ENCODE results near the gene PCGF2. TPM values are rescaled to one million over a fixed set of nuclear protein-coding genes. Genes with fewer than 3 reads are reported as not detected.

Gene PCGF2
- total and polyA plus RNA-seq, 2 donors, result 1.4 to 12.6 TPM

DNA sequence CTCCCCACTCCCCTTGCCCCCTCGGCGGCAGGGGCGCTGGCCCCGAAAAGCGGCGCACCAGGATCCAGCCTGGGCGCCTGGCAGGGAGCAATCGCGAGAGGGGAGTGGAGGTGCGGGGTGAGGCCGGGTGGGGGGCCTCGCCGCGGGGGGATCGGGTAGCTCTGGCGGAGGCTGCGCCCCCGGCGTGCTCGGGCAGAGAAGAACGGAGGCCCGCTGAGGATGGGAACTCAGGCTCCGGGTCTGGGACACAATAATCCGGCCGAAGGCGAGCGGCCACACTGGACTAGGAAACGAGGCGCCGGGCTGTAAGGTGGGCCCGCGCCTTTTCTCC, 721 bp upstream of the PCGF2 start:
- H3K9me3 ChIP-seq (ENCODE audit: control insufficient read depth in 2 of 2, insufficient read depth in 1 of 2, low read length in 1 of 2), result peaks cover 0 to 13% of the 10 kb centered on the region in 2 donors
- 1% methylated on average over 32 of the region's 32 CpGs for WGBS
- peaks cover 46 to 67% of the 10 kb centered on the region in 2 donors for H3K27me3 ChIP-seq (ENCODE audit: control insufficient read depth in 2 of 2, insufficient read depth in 1 of 2, low read length in 1 of 2)
- H3K4me1 ChIP-seq (ENCODE audit: control insufficient read depth in 2 of 2, insufficient read depth in 2 of 2, low read length in 2 of 2), result peaks cover 30 to 82% of the 10 kb centered on the region in 2 donors
- H3K27ac ChIP-seq (ENCODE audit: low read depth in 1 of 2, low read length in 1 of 2), result peak overlapping the region in 1 of 2 donors; percentile 8
- H3K4me3 ChIP-seq (ENCODE audit: low read length in 2 of 2), result peak overlapping the region; percentile 18 to 28
- H3K36me3 ChIP-seq (ENCODE audit: control insufficient read depth in 2 of 2, insufficient read depth in 2 of 2, low read length in 1 of 2), result peaks cover 0 to 3% of the 10 kb centered on the region in 2 donors
- no peak for DNase-seq (ENCODE audit: low read depth in 6 of 9, low spot score in 9 of 9)

DNA sequence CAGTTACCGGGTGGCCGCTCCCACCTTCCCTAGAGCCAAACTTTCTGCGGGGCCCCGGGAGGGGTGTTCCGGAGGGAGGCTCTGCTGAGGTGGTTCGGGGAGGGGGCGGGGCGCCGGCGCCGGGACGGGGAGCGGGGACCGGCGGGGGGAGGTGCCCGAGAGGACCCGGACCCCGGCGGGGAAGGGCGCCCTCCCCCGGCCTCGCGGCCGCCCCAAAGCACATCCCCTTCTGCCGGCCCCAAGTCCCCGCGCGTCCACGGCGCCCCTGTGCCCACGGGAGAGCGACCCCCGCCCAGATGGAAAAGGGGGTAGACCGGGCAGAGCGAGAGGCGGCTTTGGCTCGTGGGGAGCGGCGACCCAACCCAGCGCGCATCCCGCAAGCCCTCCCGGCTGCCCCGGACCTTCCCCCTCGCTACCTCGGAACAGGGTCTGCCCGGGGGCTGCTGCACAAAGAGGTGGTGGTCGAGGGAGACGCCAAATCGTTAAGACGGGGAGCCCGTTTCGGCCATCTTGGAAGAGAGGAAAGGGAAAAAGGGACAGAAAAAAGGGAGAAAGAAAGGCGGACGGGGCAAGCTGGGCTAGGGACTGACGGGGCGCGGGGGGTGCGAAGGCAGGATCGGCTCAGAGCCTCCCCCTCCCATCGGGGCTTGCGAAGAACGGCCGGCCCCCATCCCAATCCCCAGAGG, 530 bp downstream of the PCGF2 start:
- peak overlapping the region; percentile 38 to 50 for H3K4me3 ChIP-seq (ENCODE audit: low read length in 2 of 2)
- peak in 1 of 9 donors; percentile 21 for DNase-seq (ENCODE audit: low read depth in 6 of 9, low spot score in 9 of 9)
- peaks cover 0 to 13% of the 10 kb centered on the region in 2 donors for H3K9me3 ChIP-seq (ENCODE audit: control insufficient read depth in 2 of 2, insufficient read depth in 1 of 2, low read length in 1 of 2)
- 1% methylated on average over 64 of the region's 64 CpGs for WGBS
- peaks cover 46 to 67% of the 10 kb centered on the region in 2 donors for H3K27me3 ChIP-seq (ENCODE audit: control insufficient read depth in 2 of 2, insufficient read depth in 1 of 2, low read length in 1 of 2)
- peaks cover 28 to 85% of the 10 kb centered on the region in 2 donors for H3K4me1 ChIP-seq (ENCODE audit: control insufficient read depth in 2 of 2, insufficient read depth in 2 of 2, low read length in 2 of 2)
- no peaks in the 10 kb centered on the region for H3K36me3 ChIP-seq (ENCODE audit: control insufficient read depth in 2 of 2, insufficient read depth in 2 of 2, low read length in 1 of 2)
- H3K27ac ChIP-seq (ENCODE audit: low read depth in 1 of 2, low read length in 1 of 2), result no peak overlapping the region

DNA sequence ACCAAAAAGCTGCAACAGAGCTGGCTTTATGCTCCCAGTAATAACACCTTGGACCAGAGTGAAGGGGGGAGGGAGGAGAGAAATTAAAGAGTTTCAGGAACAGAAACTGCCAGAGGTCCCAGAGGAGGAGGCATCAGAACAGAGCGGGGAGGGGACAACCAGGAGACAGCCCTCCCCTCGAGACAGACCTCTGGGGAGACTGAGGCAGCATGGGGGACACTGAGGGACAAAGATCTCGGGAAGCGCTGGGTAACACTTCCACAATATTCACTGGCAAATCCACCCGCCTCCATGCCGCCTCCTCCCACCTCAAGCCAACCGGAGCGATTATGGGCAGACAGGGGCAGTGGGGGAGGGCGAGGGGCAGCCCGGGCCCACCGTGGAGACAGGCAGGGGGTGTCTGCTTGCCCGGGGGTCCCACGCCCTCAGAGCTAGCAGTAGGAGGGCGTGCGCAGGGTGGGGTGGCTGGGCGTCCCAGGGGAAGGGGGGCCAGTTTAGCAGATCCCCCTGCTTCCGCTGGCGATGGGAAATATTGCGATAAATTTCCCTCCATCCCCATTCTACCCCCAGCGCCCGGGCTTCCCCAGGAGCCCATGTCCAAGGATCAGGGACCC, 1.2 kb downstream of the PCGF2 start:
- Histone ChIP-seq H3K4me1 (ENCODE audit: control insufficient read depth in 2 of 2, insufficient read depth in 2 of 2, low read length in 2 of 2) (peaks cover 28 to 88% of the 10 kb centered on the region in 2 donors), H3K4me3 (ENCODE audit: low read length in 2 of 2) (peak overlapping the region; percentile 38 to 50), H3K27ac (ENCODE audit: low read depth in 1 of 2, low read length in 1 of 2) (no peak overlapping the region), H3K36me3 (ENCODE audit: control insufficient read depth in 2 of 2, insufficient read depth in 2 of 2, low read length in 1 of 2) (no peaks in the 10 kb centered on the region), H3K9me3 (ENCODE audit: control insufficient read depth in 2 of 2, insufficient read depth in 1 of 2, low read length in 1 of 2) (peaks cover 0 to 13% of the 10 kb centered on the region in 2 donors), H3K27me3 (ENCODE audit: control insufficient read depth in 2 of 2, insufficient read depth in 1 of 2, low read length in 1 of 2) (peaks cover 46 to 64% of the 10 kb centered on the region in 2 donors)
- 22% methylated on average over 21 of the region's 21 CpGs for WGBS
- no peak for DNase-seq (ENCODE audit: low read depth in 6 of 9, low spot score in 9 of 9)

DNA sequence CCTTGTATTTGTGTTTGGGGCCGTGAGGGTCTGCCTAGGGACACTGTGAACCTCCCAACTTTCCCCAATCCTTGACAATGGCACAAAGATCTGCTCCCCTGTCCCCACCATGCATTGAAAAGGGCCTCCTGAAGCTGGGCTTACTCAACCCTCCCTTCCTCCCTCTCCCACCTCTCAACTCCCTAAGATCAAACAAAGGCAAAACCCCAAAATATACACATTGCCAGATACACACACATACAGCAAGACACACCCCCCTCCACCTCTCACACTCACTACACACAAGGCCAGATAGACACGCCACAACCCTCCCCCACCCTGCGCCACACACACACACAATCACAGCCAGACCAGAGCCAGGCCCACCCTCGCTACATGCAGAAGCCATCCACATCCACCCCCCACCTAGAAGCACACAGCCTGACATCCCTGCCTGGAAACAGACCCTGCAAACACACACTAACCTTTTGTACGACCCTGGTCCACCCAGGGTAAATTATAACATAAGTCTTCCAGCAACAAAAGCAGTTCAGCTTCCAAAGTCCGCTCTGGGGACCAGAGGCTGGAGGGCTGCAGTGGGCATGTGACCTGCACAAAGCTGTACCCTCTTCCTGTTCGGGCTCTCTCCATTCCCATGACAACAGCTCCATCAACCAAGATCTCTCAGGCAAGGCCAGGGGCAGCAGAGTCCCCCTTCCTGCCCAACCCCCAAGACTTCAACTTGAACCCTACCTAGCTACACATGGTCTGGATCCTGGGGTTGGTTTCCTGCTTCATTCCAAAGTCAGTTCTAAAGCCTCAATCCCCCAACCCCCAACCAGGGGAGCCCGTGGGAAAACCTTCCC, 1.9 kb downstream of the PCGF2 start:
- Histone ChIP-seq H3K27me3 (ENCODE audit: control insufficient read depth in 2 of 2, insufficient read depth in 1 of 2, low read length in 1 of 2) (peaks cover 43 to 57% of the 10 kb centered on the region in 2 donors), H3K4me3 (ENCODE audit: low read length in 2 of 2) (no peak overlapping the region), H3K4me1 (ENCODE audit: control insufficient read depth in 2 of 2, insufficient read depth in 2 of 2, low read length in 2 of 2) (peaks cover 21 to 87% of the 10 kb centered on the region in 2 donors), H3K9me3 (ENCODE audit: control insufficient read depth in 2 of 2, insufficient read depth in 1 of 2, low read length in 1 of 2) (peaks cover 0 to 13% of the 10 kb centered on the region in 2 donors), H3K27ac (ENCODE audit: low read depth in 1 of 2, low read length in 1 of 2) (no peak overlapping the region), H3K36me3 (ENCODE audit: control insufficient read depth in 2 of 2, insufficient read depth in 2 of 2, low read length in 1 of 2) (no peaks in the 10 kb centered on the region)
- peak in 1 of 9 donors; percentile 33 for DNase-seq (ENCODE audit: low read depth in 6 of 9, low spot score in 9 of 9)
- WGBS, result 78% methylated on average over 8 of the region's 8 CpGs

DNA sequence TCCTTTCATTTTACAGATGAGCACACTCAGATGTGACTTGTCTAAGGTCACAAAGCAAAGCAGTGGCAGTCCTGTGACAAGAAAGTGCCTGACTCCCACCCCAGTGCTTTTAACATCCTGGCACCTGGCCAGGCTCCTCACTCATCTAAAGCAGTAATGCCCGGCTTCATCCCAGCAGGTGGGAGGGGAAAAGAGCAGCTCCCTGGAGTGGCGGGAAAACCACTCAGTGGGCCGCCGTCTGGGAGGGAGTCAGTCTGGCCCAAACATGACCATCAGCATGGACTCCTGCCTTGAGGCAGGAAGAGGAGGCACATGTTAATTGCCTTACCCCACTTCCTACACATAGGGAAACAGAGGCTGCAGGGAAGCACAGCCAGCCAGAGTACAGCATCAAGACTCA, 2.6 kb downstream of the PCGF2 start:
- Histone ChIP-seq H3K4me1 (ENCODE audit: control insufficient read depth in 2 of 2, insufficient read depth in 2 of 2, low read length in 2 of 2) (peaks cover 20 to 80% of the 10 kb centered on the region in 2 donors), H3K9me3 (ENCODE audit: control insufficient read depth in 2 of 2, insufficient read depth in 1 of 2, low read length in 1 of 2) (peaks cover 0 to 13% of the 10 kb centered on the region in 2 donors), H3K27me3 (ENCODE audit: control insufficient read depth in 2 of 2, insufficient read depth in 1 of 2, low read length in 1 of 2) (peaks cover 37 to 50% of the 10 kb centered on the region in 2 donors), H3K36me3 (ENCODE audit: control insufficient read depth in 2 of 2, insufficient read depth in 2 of 2, low read length in 1 of 2) (no peaks in the 10 kb centered on the region), H3K4me3 (ENCODE audit: low read length in 2 of 2) (no peak overlapping the region), H3K27ac (ENCODE audit: low read depth in 1 of 2, low read length in 1 of 2) (no peak overlapping the region)
- DNase-seq (ENCODE audit: low read depth in 6 of 9, low spot score in 9 of 9), result peak in 1 of 9 donors; percentile 46
- 75% methylated on average over 4 of the region's 4 CpGs for WGBS

DNA sequence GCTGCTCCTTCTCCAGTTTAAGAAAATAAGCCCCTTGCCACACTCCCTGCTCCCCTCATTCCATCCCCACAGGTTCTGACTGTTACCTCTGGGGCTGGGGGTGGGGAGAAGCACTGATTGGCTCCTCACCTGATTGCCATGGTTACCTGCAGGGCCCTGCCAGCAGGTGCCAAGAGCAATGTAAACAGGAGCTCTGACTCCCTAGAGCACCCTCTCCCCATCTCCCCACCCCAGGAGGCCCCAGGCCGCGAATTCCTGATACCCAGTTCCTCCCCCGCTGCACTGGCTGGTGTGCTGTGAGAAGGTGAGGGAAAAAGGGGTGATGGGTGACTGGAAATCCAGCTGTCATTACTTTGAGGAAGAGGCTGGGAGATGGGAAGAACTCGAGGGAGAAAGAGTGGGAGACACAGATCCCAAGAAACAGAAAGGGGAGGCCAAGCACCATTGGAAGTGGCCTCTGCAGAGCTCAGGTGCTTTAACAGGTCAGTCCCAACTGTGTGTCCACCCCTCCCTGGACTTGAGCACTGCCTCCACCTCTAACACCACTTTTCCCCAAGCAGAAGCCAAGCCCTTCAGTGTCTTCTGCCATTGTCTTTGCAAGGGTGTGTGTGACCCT, 4.5 kb downstream of the PCGF2 start:
- H3K4me1 ChIP-seq (ENCODE audit: control insufficient read depth in 2 of 2, insufficient read depth in 2 of 2, low read length in 2 of 2), result peaks cover 10 to 62% of the 10 kb centered on the region in 2 donors
- WGBS, result 95% methylated on average over 4 of the region's 4 CpGs
- H3K27me3 ChIP-seq (ENCODE audit: control insufficient read depth in 2 of 2, insufficient read depth in 1 of 2, low read length in 1 of 2), result peaks cover 20 to 43% of the 10 kb centered on the region in 2 donors
- H3K9me3 ChIP-seq (ENCODE audit: control insufficient read depth in 2 of 2, insufficient read depth in 1 of 2, low read length in 1 of 2), result peaks cover 0 to 4% of the 10 kb centered on the region in 2 donors
- no peak for DNase-seq (ENCODE audit: low read depth in 6 of 9, low spot score in 9 of 9)
- no peak overlapping the region for H3K4me3 ChIP-seq (ENCODE audit: low read length in 2 of 2)
- H3K36me3 ChIP-seq (ENCODE audit: control insufficient read depth in 2 of 2, insufficient read depth in 2 of 2, low read length in 1 of 2), result no peaks in the 10 kb centered on the region
- H3K27ac ChIP-seq (ENCODE audit: low read depth in 1 of 2, low read length in 1 of 2), result peak overlapping the region in 1 of 2 donors; percentile 1

DNA sequence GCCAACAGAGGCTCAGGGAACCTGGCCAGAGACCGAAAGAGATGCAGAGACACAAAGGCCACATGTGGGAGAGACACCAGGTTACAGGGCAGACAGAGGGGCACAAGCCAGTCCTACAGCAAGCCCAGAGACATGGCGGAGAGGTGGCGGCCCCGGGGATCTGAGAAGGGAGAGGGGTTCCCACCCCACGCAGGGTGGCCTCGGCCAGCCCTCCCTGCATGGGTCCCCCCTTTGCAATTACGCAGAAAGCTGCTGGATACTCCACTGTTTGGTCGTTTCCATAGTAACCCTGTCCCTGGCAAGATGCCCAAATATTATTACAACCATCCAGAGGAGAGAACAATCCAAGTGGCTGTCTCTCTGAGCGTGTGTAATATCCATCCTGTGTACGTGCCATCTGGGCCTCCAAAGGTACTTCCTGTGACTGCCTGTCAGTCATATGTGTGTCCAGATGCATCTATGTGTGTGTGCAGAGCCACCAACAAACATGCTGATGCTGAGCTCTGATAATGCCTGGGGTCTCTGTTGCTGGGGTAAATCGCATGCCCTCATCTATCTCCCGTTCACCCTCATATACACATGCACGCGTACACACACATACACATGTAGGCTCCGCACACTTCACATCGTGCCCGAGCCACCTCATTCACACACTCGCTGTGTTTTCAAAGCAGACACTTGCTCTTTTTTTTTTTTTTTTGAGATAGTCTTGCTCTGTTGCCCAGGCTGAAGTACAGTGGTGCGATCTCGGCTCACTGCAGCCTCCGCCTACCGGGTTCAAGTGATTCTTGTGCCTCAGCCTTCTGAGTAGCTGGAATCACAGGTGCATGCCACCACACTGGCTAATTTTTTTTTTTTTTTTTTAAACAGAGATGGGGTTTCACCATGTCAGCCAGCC, 5.5 kb downstream of the PCGF2 start:
- peaks cover 17 to 38% of the 10 kb centered on the region in 2 donors for H3K27me3 ChIP-seq (ENCODE audit: control insufficient read depth in 2 of 2, insufficient read depth in 1 of 2, low read length in 1 of 2)
- peak in 3 of 9 donors; percentile 38 to 70 (median 52) for DNase-seq (ENCODE audit: low read depth in 6 of 9, low spot score in 9 of 9)
- H3K36me3 ChIP-seq (ENCODE audit: control insufficient read depth in 2 of 2, insufficient read depth in 2 of 2, low read length in 1 of 2), result no peaks in the 10 kb centered on the region
- no peaks in the 10 kb centered on the region for H3K9me3 ChIP-seq (ENCODE audit: control insufficient read depth in 2 of 2, insufficient read depth in 1 of 2, low read length in 1 of 2)
- WGBS, result 86% methylated on average over 22 of the region's 22 CpGs
- H3K4me3 ChIP-seq (ENCODE audit: low read length in 2 of 2), result no peak overlapping the region
- peaks cover 6 to 54% of the 10 kb centered on the region in 2 donors for H3K4me1 ChIP-seq (ENCODE audit: control insufficient read depth in 2 of 2, insufficient read depth in 2 of 2, low read length in 2 of 2)
- H3K27ac ChIP-seq (ENCODE audit: low read depth in 1 of 2, low read length in 1 of 2), result peak overlapping the region; percentile 75 to 84

DNA sequence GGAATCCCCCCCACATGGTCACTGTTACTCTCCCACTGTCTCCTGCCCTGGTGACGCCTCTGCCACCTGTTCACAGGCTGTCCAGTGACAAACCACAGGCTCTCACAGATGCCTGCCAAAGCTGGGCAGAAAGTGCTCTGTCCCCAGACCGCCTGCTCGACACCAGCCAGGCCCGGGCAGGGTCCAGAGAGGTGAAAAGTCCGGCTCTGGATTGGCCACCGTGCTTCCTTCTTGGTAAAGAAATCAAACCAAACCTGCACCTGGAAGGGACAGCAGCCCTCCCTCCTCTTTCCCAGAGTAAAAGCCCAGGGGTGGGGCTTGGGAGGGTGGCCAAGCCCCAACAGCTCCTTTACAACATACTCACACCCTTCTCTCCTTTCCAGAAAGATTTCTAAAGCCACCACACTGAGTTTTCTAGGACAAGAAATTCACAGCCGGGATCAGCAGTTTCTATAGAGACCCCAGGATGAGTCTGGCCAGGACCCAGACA, 6.2 kb downstream of the PCGF2 start:
- Histone ChIP-seq H3K27ac (ENCODE audit: low read depth in 1 of 2, low read length in 1 of 2) (peak overlapping the region; percentile 75 to 84), H3K4me3 (ENCODE audit: low read length in 2 of 2) (no peak overlapping the region), H3K9me3 (ENCODE audit: control insufficient read depth in 2 of 2, insufficient read depth in 1 of 2, low read length in 1 of 2) (no peaks in the 10 kb centered on the region), H3K36me3 (ENCODE audit: control insufficient read depth in 2 of 2, insufficient read depth in 2 of 2, low read length in 1 of 2) (no peaks in the 10 kb centered on the region), H3K4me1 (ENCODE audit: control insufficient read depth in 2 of 2, insufficient read depth in 2 of 2, low read length in 2 of 2) (peaks cover 6 to 48% of the 10 kb centered on the region in 2 donors), H3K27me3 (ENCODE audit: control insufficient read depth in 2 of 2, insufficient read depth in 1 of 2, low read length in 1 of 2) (peaks cover 12 to 31% of the 10 kb centered on the region in 2 donors)
- WGBS, result 88% methylated on average over 7 of the region's 7 CpGs
- peak in 1 of 9 donors; percentile 13 for DNase-seq (ENCODE audit: low read depth in 6 of 9, low spot score in 9 of 9)
